Measurements from ENCODE around the gene RND1.

Gene RND1

DNA sequence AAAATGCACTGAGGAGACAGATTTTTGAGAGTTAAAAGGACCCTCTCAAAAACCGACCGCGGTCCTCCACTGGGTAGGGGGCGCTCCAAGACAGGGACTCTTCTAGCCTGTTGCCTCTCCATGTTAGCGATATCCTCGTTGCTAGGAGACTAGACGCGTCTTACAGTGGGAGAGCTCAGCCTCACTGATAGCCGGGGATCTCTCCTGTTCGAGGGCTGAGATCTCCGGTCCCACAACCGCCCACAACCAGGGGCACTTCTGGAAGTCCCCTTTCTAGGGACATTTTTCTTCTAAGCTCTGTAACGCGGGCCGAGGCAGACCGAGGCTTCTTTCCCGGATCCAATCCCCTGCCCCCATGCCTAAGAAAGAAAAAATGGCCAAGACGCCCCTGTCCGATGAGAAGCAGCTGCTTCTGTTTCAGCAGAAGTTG, 38.3 kb upstream of the RND1 start:
- 5% methylated on average over 19 of the region's 19 CpGs for WGBS
- H2BK15ac ChIP-seq (ENCODE audit: low read depth, poor library complexity, severe bottlenecking), result no peak overlapping the region

DNA sequence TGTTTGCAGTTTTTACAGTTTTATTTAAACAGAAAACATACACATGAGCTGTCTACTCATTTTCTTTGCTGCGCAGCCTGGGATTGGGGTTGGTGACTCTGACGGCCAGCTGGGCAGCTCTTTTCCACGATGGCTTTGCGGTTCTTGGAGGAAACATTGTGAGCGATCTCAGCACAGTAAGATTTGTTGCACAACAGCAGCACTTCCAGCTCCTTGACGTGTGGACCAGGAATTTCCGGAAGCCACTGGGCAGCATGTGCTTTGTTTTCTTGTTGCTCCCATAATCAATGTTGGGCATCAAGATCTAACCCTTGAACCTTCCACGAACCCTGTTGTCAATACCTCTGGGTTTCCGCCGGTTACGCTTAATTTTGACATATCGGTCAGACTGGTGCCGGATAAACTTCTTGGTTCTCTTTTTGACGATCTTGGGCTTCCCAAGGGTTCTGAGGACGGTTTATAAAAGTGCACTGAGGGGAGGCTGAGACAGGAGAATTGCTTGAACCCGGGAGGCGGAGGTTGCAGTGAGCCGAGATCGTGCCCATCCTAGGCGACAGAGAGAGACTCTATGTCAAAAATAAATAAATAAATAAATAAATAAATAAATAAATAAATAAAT, 37.8 kb upstream of the RND1 start:
- H4K91ac ChIP-seq (ENCODE audit: low read length), result no peak overlapping the region
- no peaks in the 10 kb centered on the region for H3K79me1 ChIP-seq (replicated peaks; ENCODE audit: low read length, poor library complexity, severe bottlenecking)
- no peak overlapping the region for H2BK120ac ChIP-seq (ENCODE audit: low read depth, low read length)
- H3K18ac ChIP-seq (ENCODE audit: low read depth in 1 of 2, low read length in 2 of 2), result no peak overlapping the region
- 81% methylated on average over 15 of the region's 20 CpGs for WGBS
- H2BK15ac ChIP-seq (ENCODE audit: low read depth, poor library complexity, severe bottlenecking), result no peak overlapping the region
- no peak overlapping the region for H3K23ac ChIP-seq (ENCODE audit: low read length in 2 of 2)
- no peak overlapping the region for H3K4ac ChIP-seq (ENCODE audit: low read depth in 1 of 2, low read length in 2 of 2)
- H2BK5ac ChIP-seq (ENCODE audit: low read depth, low read length, poor library complexity, severe bottlenecking), result no peak overlapping the region
- H2BK12ac ChIP-seq (ENCODE audit: low read length in 2 of 2), result no peak overlapping the region
- peaks cover 8% of the 10 kb centered on the region for H3K4me1 ChIP-seq (ENCODE audit: control insufficient read depth, insufficient read depth, low read depth, low read length)
- H3K9me3 ChIP-seq (ENCODE audit: control insufficient read depth, low read length), result no peaks in the 10 kb centered on the region
- peaks cover 4 to 7% of the 10 kb centered on the region in 2 experiments for H3K27me3 ChIP-seq (ENCODE audit: control insufficient read depth in 1 of 2, insufficient read depth in 1 of 2, low read length in 2 of 2)
- no peak overlapping the region for H2AFZ ChIP-seq (ENCODE audit: low read depth, low read length)
- H4K8ac ChIP-seq (ENCODE audit: low read length), result peak overlapping the region; percentile 41
- no peak overlapping the region for H2AK5ac ChIP-seq (ENCODE audit: low read length, severe bottlenecking)
- peak; percentile 50 for DNase-seq
- no peaks in the 10 kb centered on the region for H3K36me3 ChIP-seq (ENCODE audit: control insufficient read depth in 1 of 2, insufficient read depth in 2 of 2, low read depth in 1 of 2, low read length in 2 of 2)
- H3K14ac ChIP-seq (ENCODE audit: low read length in 2 of 2), result no peak overlapping the region
- H3K27ac ChIP-seq (ENCODE audit: low read length, poor library complexity, severe bottlenecking), result no peak overlapping the region
- no peak overlapping the region for H3K9ac ChIP-seq (ENCODE audit: low read length)
- peak overlapping the region; percentile 30 for H3K4me2 ChIP-seq (ENCODE audit: low read length, poor library complexity, severe bottlenecking)
- H3K4me3 ChIP-seq (ENCODE audit: insufficient read depth in 1 of 2, low read depth in 1 of 2, low read length in 2 of 2), result peak overlapping the region in 1 of 2 experiments; percentile 80

More for the DNA sequence above, 38.3 kb upstream of the RND1 start:
- Histone ChIP-seq H2AFZ (ENCODE audit: low read depth, low read length) (peak overlapping the region; percentile 54), H3K27me3 (ENCODE audit: control insufficient read depth in 1 of 2, insufficient read depth in 1 of 2, low read length in 2 of 2) (peaks cover 4 to 7% of the 10 kb centered on the region in 2 experiments), H3K9me3 (ENCODE audit: control insufficient read depth, low read length) (no peaks in the 10 kb centered on the region), H2BK120ac (ENCODE audit: low read depth, low read length) (no peak overlapping the region), H4K8ac (ENCODE audit: low read length) (no peak overlapping the region), H3K36me3 (ENCODE audit: control insufficient read depth in 1 of 2, insufficient read depth in 2 of 2, low read depth in 1 of 2, low read length in 2 of 2) (no peaks in the 10 kb centered on the region), H3K4ac (ENCODE audit: low read depth in 1 of 2, low read length in 2 of 2) (no peak overlapping the region), H4K91ac (ENCODE audit: low read length) (no peak overlapping the region), H3K27ac (ENCODE audit: low read length, poor library complexity, severe bottlenecking) (no peak overlapping the region), H2AK5ac (ENCODE audit: low read length, severe bottlenecking) (no peak overlapping the region), H3K23ac (ENCODE audit: low read length in 2 of 2) (no peak overlapping the region), H3K79me1 (replicated peaks; ENCODE audit: low read length, poor library complexity, severe bottlenecking) (no peaks in the 10 kb centered on the region), H3K18ac (ENCODE audit: low read depth in 1 of 2, low read length in 2 of 2) (no peak overlapping the region), H3K4me1 (ENCODE audit: control insufficient read depth, insufficient read depth, low read depth, low read length) (peaks cover 8% of the 10 kb centered on the region), H2BK5ac (ENCODE audit: low read depth, low read length, poor library complexity, severe bottlenecking) (no peak overlapping the region), H3K9ac (ENCODE audit: low read length) (peak overlapping the region; percentile 85), H3K4me3 (ENCODE audit: insufficient read depth in 1 of 2, low read depth in 1 of 2, low read length in 2 of 2) (peak overlapping the region; percentile 35 to 80), H3K4me2 (ENCODE audit: low read length, poor library complexity, severe bottlenecking) (peak overlapping the region; percentile 81), H3K14ac (ENCODE audit: low read length in 2 of 2) (no peak overlapping the region), H2BK12ac (ENCODE audit: low read length in 2 of 2) (no peak overlapping the region)
- peak; percentile 90 for DNase-seq

DNA sequence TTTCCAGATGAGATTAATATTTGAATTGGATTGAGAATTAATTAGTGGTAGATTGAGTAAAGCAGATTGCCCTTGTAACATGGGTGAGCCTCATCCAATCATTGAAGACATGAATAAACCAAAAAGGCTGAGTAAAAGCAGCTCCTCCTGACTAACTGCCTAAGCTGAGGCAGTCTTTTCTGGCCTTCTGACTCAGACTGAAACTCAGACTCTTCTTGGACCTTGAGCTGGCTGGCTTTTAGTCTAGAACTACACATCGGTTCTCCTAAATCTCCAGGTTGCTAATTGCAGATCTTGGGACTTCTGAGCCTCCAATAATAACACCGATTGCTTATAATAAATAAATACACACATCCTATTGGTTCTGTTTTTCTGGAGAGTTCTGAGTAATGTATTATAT, 35.6 kb upstream of the RND1 start:
- Histone ChIP-seq H3K18ac (ENCODE audit: low read depth in 1 of 2, low read length in 2 of 2) (no peak overlapping the region), H4K91ac (ENCODE audit: low read length) (no peak overlapping the region), H3K9me3 (ENCODE audit: control insufficient read depth, low read length) (no peaks in the 10 kb centered on the region), H3K27ac (ENCODE audit: low read length, poor library complexity, severe bottlenecking) (no peak overlapping the region), H3K4me1 (ENCODE audit: control insufficient read depth, insufficient read depth, low read depth, low read length) (peaks cover 8% of the 10 kb centered on the region), H4K8ac (ENCODE audit: low read length) (no peak overlapping the region), H2BK12ac (ENCODE audit: low read length in 2 of 2) (no peak overlapping the region), H3K14ac (ENCODE audit: low read length in 2 of 2) (no peak overlapping the region), H2BK15ac (ENCODE audit: low read depth, poor library complexity, severe bottlenecking) (no peak overlapping the region), H3K79me1 (replicated peaks; ENCODE audit: low read length, poor library complexity, severe bottlenecking) (no peaks in the 10 kb centered on the region), H3K4me3 (ENCODE audit: insufficient read depth in 1 of 2, low read depth in 1 of 2, low read length in 2 of 2) (no peak overlapping the region), H2AFZ (ENCODE audit: low read depth, low read length) (no peak overlapping the region), H3K9ac (ENCODE audit: low read length) (no peak overlapping the region), H3K27me3 (ENCODE audit: control insufficient read depth in 1 of 2, insufficient read depth in 1 of 2, low read length in 2 of 2) (peaks cover 7 to 13% of the 10 kb centered on the region in 2 experiments), H3K23ac (ENCODE audit: low read length in 2 of 2) (no peak overlapping the region), H3K4ac (ENCODE audit: low read depth in 1 of 2, low read length in 2 of 2) (no peak overlapping the region), H3K4me2 (ENCODE audit: low read length, poor library complexity, severe bottlenecking) (no peak overlapping the region), H2AK5ac (ENCODE audit: low read length, severe bottlenecking) (no peak overlapping the region), H3K36me3 (ENCODE audit: control insufficient read depth in 1 of 2, insufficient read depth in 2 of 2, low read depth in 1 of 2, low read length in 2 of 2) (no peaks in the 10 kb centered on the region), H2BK5ac (ENCODE audit: low read depth, low read length, poor library complexity, severe bottlenecking) (no peak overlapping the region), H2BK120ac (ENCODE audit: low read depth, low read length) (no peak overlapping the region)
- DNase-seq, result no peak
- WGBS, result 67% methylated on average over 1 of the region's 2 CpGs

DNA sequence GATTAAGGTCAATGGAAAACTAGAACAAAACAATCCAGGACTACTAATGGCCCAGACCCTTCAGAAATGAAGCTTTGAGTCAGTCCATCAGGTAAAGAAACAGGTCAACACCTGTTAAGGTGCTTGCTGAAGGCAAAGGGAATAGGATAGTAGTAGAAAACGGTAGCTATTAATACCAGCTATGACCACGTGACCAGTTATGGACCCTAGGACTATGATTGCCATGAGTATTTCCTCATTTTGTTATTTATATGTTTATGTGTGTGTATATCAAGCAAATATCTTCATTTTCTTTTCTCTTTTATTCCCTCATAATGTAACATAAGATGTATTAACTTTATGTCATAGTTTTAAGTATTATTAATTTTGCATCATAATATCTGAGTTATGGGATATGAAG, 34.0 kb upstream of the RND1 start:
- WGBS, result 100% methylated on average over 1 of the region's 2 CpGs
- no peak overlapping the region for H4K8ac ChIP-seq (ENCODE audit: low read length)
- no peak overlapping the region for H3K4me3 ChIP-seq (ENCODE audit: insufficient read depth in 1 of 2, low read depth in 1 of 2, low read length in 2 of 2)
- H3K27ac ChIP-seq (ENCODE audit: low read length, poor library complexity, severe bottlenecking), result no peak overlapping the region
- H3K9ac ChIP-seq (ENCODE audit: low read length), result no peak overlapping the region
- H3K18ac ChIP-seq (ENCODE audit: low read depth in 1 of 2, low read length in 2 of 2), result no peak overlapping the region
- no peak overlapping the region for H3K14ac ChIP-seq (ENCODE audit: low read length in 2 of 2)
- no peak for DNase-seq
- H2BK15ac ChIP-seq (ENCODE audit: low read depth, poor library complexity, severe bottlenecking), result no peak overlapping the region
- H2AK5ac ChIP-seq (ENCODE audit: low read length, severe bottlenecking), result no peak overlapping the region
- no peak overlapping the region for H3K4ac ChIP-seq (ENCODE audit: low read depth in 1 of 2, low read length in 2 of 2)
- H2BK120ac ChIP-seq (ENCODE audit: low read depth, low read length), result no peak overlapping the region
- no peak overlapping the region for H4K91ac ChIP-seq (ENCODE audit: low read length)
- no peak overlapping the region for H2BK12ac ChIP-seq (ENCODE audit: low read length in 2 of 2)
- no peaks in the 10 kb centered on the region for H3K9me3 ChIP-seq (ENCODE audit: control insufficient read depth, low read length)
- H2BK5ac ChIP-seq (ENCODE audit: low read depth, low read length, poor library complexity, severe bottlenecking), result no peak overlapping the region
- H3K36me3 ChIP-seq (ENCODE audit: control insufficient read depth in 1 of 2, insufficient read depth in 2 of 2, low read depth in 1 of 2, low read length in 2 of 2), result no peaks in the 10 kb centered on the region
- no peak overlapping the region for H2AFZ ChIP-seq (ENCODE audit: low read depth, low read length)
- H3K4me1 ChIP-seq (ENCODE audit: control insufficient read depth, insufficient read depth, low read depth, low read length), result peaks cover 8% of the 10 kb centered on the region
- peaks cover 4 to 13% of the 10 kb centered on the region in 2 experiments for H3K27me3 ChIP-seq (ENCODE audit: control insufficient read depth in 1 of 2, insufficient read depth in 1 of 2, low read length in 2 of 2)
- no peaks in the 10 kb centered on the region for H3K79me1 ChIP-seq (replicated peaks; ENCODE audit: low read length, poor library complexity, severe bottlenecking)
- no peak overlapping the region for H3K4me2 ChIP-seq (ENCODE audit: low read length, poor library complexity, severe bottlenecking)
- H3K23ac ChIP-seq (ENCODE audit: low read length in 2 of 2), result no peak overlapping the region

Measured in mesenchymal stem cell (in vitro differentiated cells and primary cell).